ENCODE measurements around the gene XPO4. TPM values are rescaled to one million over a fixed set of nuclear protein-coding genes. Genes with fewer than 3 reads are reported as not detected.

The XPO4 gene
- total and polyA plus RNA-seq, 2 of the 13 experiments (the other 11 are each of a cell fraction or from before 2014, with no cell fraction given): 8.4 to 24.8 TPM

- TF ChIP-seq, protein P1, sequence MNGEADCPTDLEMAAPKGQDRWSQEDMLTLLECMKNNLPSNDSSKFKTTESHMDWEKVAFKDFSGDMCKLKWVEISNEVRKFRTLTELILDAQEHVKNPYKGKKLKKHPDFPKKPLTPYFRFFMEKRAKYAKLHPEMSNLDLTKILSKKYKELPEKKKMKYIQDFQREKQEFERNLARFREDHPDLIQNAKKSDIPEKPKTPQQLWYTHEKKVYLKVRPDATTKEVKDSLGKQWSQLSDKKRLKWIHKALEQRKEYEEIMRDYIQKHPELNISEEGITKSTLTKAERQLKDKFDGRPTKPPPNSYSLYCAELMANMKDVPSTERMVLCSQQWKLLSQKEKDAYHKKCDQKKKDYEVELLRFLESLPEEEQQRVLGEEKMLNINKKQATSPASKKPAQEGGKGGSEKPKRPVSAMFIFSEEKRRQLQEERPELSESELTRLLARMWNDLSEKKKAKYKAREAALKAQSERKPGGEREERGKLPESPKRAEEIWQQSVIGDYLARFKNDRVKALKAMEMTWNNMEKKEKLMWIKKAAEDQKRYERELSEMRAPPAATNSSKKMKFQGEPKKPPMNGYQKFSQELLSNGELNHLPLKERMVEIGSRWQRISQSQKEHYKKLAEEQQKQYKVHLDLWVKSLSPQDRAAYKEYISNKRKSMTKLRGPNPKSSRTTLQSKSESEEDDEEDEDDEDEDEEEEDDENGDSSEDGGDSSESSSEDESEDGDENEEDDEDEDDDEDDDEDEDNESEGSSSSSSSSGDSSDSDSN (CRISPR knock-in tag; IDR thresholded peaks at IDR 0.05): peak; percentile 44
- no peak for TF ChIP-seq ZFYVE20 (CRISPR knock-in tag; IDR thresholded peaks at IDR 0.05; ENCODE audit: borderline replicate concordance, low read depth)
- no peak for TF ChIP-seq HNF4G (IDR thresholded peaks at IDR 0.05; ENCODE audit: borderline replicate concordance, low read depth, low read length)
- no peak for TF ChIP-seq HNF4G (CRISPR knock-in tag; IDR thresholded peaks at IDR 0.05; ENCODE audit: borderline replicate concordance, low read depth)
- TF ChIP-seq HOXA5 (CRISPR knock-in tag; IDR thresholded peaks at IDR 0.05): no peak
- no peak for TF ChIP-seq ZNF124 (CRISPR knock-in tag; IDR thresholded peaks at IDR 0.05)
- TF ChIP-seq ZNF773 (CRISPR knock-in tag; IDR thresholded peaks at IDR 0.05; ENCODE audit: borderline replicate concordance): peak; percentile 15; the same call in 1 of the 2 replicates
- TF ChIP-seq ARHGAP35 (CRISPR knock-in tag; IDR thresholded peaks at IDR 0.05; ENCODE audit: borderline replicate concordance): no peak
- TF ChIP-seq ZBED4 (CRISPR knock-in tag; IDR thresholded peaks at IDR 0.05; ENCODE audit: borderline replicate concordance): no peak
- TF ChIP-seq ZBTB37 (CRISPR knock-in tag; IDR thresholded peaks at IDR 0.05): no peak
- no peak for TF ChIP-seq ARNT2 (CRISPR knock-in tag; IDR thresholded peaks at IDR 0.05; ENCODE audit: low read depth)
- no peak for TF ChIP-seq ZNF224 (CRISPR knock-in tag; IDR thresholded peaks at IDR 0.05)
- no peak for TF ChIP-seq ZNF7 (CRISPR knock-in tag; IDR thresholded peaks at IDR 0.05)
- peak; percentile 86 for TF ChIP-seq ZFP91 (CRISPR knock-in tag; IDR thresholded peaks at IDR 0.05; ENCODE audit: borderline replicate concordance)
- no peak for TF ChIP-seq ZNF557 (CRISPR knock-in tag; IDR thresholded peaks at IDR 0.05)
- no peak for TF ChIP-seq SP4 (CRISPR knock-in tag; IDR thresholded peaks at IDR 0.05)
- TF ChIP-seq NR3C1 (CRISPR knock-in tag; IDR thresholded peaks at IDR 0.05): no peak
- TF ChIP-seq RAD21 (CRISPR knock-in tag; IDR thresholded peaks at IDR 0.05): no peak; the same call in 1 of the 2 replicates
- TF ChIP-seq, protein P2, sequence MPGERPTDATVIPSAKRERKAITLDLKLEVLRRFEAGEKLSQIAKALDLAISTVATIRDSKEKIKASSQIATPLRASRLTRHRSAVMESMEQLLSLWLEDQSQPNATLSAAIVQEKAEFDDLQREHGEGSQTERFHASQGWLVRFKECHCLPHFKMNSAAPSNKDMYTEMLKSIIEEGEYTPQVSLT (CRISPR knock-in tag; IDR thresholded peaks at IDR 0.05; ENCODE audit: borderline replicate concordance, low read depth): no peak
- TF ChIP-seq MTA3 (CRISPR knock-in tag; IDR thresholded peaks at IDR 0.05): no peak
These were observed at the start of gene XPO4 (continued) for GRCh38 chr13:20902438-20903163.

Data from HepG2 (cell line).